Gastroesophageal sphincter (tissue), 4 donors: ENCODE measurements around the gene ERVW-1. TPM values are rescaled to one million over a fixed set of nuclear protein-coding genes. Genes with fewer than 3 reads are reported as not detected.
A peak's percentile ranks its signal among the peaks of the same experiment; 100 is the strongest.

Experiments
- ATAC-seq: fragments of 150-250 bp; one replicate; pipeline ENCODE4 v1.9.1; 2016; ENCODE audit warnings: mild to moderate bottlenecking, moderate library complexity
- H3K27ac ChIP-seq, 4 donors: fragments of 200-600 bp; sonication (generic) in 3 of 4; 1 replicate in 3 of 4; 2 replicates in 1 of 4; pipeline ENCODE4 v1.5.1; 2016 to 2019
- H3K27me3 ChIP-seq: fragments of 200-600 bp; sonication (generic); one replicate; pipeline ENCODE4 v1.5.1; 2019
- H3K36me3 ChIP-seq, 2 donors: fragments of 200-600 bp; sonication (generic); one replicate each; pipeline ENCODE4 v1.5.1; 2019; ENCODE audit warnings: control low read depth in 1 of 2
- H3K4me1 ChIP-seq, 3 donors: fragments of 200-600 bp; sonication (generic); 1 replicate in 2 of 3; 2 replicates in 1 of 3; pipeline ENCODE4 v1.5.1; 2016 to 2019; ENCODE audit warnings: control low read depth in 2 of 3
- H3K4me3 ChIP-seq, 2 donors: fragments of 200-600 bp; sonication (generic); one replicate each; pipeline ENCODE4 v1.5.1; 2019; ENCODE audit warnings: mild to moderate bottlenecking in 1 of 2, moderate library complexity in 1 of 2
- H3K9me3 ChIP-seq, 3 donors: fragments of 200-600 bp; sonication (generic); one replicate each; pipeline ENCODE4 v1.5.1; 2017 to 2019; ENCODE audit warnings: control low read depth in 2 of 3
- EP300 ChIP-seq: sonication (generic); formaldehyde crosslinking; IDR thresholded peaks from one replicate; pipeline ENCODE4 v1.6.1; 2017; ENCODE audit warnings: antibody characterized with exemption, mild to moderate bottlenecking
- POLR2A ChIP-seq, 2 donors: fragments of 450-650 bp; IDR thresholded peaks; one replicate each; pipeline ENCODE4 v1.6.1; 2017; ENCODE audit warnings: antibody characterized with exemption in 2 of 2, mild to moderate bottlenecking in 2 of 2, moderate library complexity in 1 of 2
- POLR2AphosphoS5 ChIP-seq: sonication (generic); formaldehyde crosslinking; IDR thresholded peaks from one replicate; pipeline ENCODE4 v1.6.1; 2017; ENCODE audit warnings: antibody characterized with exemption
- WGBS, 2 donors: methylation state at CpG; one replicate each; pipeline ENCODE4 v1.1.5; 2018; ENCODE audit warnings: low coverage in 1 of 2; 5-methylcytosine and 5-hydroxymethylcytosine counted together
- total RNA-seq, 4 donors: library from RNA; depleted of rRNA; stranded (reverse); fragments of >200 nt; gene quantifications; one replicate each; pipeline ENCODE4 v1.1.0, GENCODE V29; 2016
- TF ChIP-seq, protein P1 (sequence below), 4 experiments: fragments of 200-600 bp in 2 of 4; fragments of 450-650 bp in 2 of 4; sonication (generic) in 1 of 4; IDR thresholded peaks; one replicate each; pipeline ENCODE4 v1.5.1; 2017 to 2019; ENCODE audit warnings: antibody characterized with exemption in 4 of 4, mild to moderate bottlenecking in 2 of 4, moderate library complexity in 2 of 4

Gene ERVW-1
- total RNA-seq, 4 donors from 2014 or later: not detected

DNA sequence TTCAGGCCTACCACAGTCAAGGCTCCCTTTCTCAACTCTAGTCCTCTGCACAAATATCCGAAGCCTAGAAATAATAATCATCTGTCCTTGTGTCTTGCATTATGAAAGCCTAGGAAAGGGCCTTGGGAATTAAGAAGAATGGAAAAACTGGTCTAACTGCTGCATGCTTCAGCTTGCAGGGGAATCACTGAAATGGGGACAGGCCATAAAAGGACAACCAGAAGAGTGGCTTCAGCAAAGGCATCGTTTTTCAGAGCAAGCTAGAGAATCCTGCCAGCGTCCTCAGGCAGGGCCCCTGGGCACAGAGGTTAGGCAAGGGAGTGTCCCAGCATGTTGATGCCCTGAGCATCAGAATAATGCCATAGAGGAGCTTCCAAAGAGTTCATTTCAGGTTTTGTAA is 13.2 kb downstream of the ERVW-1 start:
- Histone ChIP-seq H3K27me3 (no peaks in the 10 kb centered on the region), H3K36me3 (peaks cover 0 to 56% of the 10 kb centered on the region in 2 donors), H3K4me1 (no peaks in the 10 kb centered on the region), H3K4me3 (no peak overlapping the region), H3K9me3 (no peaks in the 10 kb centered on the region), H3K27ac (no peak overlapping the region)
- TF ChIP-seq EP300 (no peak), POLR2A (IDR thresholded peaks at IDR 0.05) (no peak), POLR2AphosphoS5 (no peak)
- TF ChIP-seq, protein P1, sequence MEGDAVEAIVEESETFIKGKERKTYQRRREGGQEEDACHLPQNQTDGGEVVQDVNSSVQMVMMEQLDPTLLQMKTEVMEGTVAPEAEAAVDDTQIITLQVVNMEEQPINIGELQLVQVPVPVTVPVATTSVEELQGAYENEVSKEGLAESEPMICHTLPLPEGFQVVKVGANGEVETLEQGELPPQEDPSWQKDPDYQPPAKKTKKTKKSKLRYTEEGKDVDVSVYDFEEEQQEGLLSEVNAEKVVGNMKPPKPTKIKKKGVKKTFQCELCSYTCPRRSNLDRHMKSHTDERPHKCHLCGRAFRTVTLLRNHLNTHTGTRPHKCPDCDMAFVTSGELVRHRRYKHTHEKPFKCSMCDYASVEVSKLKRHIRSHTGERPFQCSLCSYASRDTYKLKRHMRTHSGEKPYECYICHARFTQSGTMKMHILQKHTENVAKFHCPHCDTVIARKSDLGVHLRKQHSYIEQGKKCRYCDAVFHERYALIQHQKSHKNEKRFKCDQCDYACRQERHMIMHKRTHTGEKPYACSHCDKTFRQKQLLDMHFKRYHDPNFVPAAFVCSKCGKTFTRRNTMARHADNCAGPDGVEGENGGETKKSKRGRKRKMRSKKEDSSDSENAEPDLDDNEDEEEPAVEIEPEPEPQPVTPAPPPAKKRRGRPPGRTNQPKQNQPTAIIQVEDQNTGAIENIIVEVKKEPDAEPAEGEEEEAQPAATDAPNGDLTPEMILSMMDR (IDR thresholded peaks at IDR 0.05): no peak
- WGBS, 2 donors: 47 to 72% methylated on average over 2 of the region's 3 CpGs
- ATAC-seq: no peak

DNA sequence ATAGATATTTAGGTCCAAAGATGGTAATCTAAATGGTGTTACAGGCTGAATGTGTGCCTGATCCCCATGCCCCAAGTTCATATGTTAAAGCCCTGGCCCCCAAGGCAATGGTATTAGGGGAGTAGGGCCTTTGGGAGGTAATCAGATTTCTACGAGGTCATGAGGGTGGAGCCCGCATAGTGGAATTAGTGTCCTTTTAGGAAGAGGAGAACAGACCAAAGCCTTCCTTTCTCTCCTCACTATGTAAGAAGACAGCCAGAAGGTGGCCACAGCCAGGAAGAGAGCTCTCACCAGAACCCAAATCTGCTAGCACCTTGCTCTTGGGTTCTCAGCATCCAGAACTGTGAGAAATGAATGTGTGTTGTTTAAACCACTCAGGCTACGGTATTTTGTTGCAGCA is 15.2 kb downstream of the ERVW-1 start:
- H3K9me3 ChIP-seq: no peaks in the 10 kb centered on the region
- H3K27ac ChIP-seq: no peak overlapping the region
- H3K4me3 ChIP-seq: no peak overlapping the region
- 92 to 96% methylated on average over 3 of the region's 3 CpGs for WGBS, 2 donors
- no peaks in the 10 kb centered on the region for H3K4me1 ChIP-seq
- H3K27me3 ChIP-seq: no peaks in the 10 kb centered on the region
- peaks cover 0 to 64% of the 10 kb centered on the region in 2 donors for H3K36me3 ChIP-seq
- no peak for TF ChIP-seq POLR2A (IDR thresholded peaks at IDR 0.05)
- no peak for ATAC-seq

DNA sequence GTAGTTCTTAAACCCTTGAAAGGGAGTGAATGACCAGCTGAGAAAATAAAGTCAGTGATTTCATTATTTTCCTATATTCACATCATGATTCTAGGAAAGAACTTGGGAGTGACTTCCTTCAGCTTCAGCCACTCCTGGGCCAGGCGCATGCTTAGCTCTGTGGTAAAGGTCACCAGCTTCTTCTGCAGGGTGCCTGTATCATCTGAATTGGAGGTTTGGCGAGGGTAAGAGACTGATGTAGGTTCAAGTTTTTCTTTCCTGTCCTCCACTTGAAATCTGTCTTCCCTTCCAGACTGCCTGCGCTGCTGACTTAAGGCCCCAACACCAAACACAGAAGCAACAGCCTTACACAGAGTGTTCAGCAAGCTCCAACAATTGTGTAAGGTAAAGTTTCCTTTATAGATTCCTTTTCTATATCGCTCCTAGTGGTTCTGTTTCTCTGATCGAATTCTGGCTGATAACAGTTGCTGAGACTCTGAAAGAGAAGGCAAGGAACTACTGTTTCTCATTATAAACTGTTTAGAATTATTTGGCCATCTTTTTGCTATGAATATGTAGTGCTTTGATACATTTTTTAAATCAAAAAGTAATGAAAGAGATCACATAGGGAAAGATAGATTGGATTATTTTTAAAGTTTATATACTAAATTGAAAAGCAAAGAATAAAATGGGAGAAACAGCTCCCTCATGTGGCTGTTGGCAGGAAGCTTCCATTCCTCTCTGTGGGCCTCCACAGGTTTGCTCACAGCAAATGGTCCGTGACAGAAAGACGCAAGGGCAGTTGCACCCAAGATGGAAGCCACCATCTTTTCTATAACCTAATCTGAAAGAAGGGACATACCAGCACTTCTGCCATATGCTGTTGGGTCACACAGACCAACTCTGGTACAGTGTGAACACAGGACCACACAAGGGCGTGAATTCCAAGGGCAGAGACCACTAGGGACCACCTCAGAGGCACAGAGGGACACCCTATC is 16.4 kb downstream of the ERVW-1 start:
- no peaks in the 10 kb centered on the region for H3K4me1 ChIP-seq
- ATAC-seq: no peak
- 68 to 73% methylated on average over 6 to 8 of the region's 8 CpGs for WGBS, 2 donors
- H3K9me3 ChIP-seq: no peaks in the 10 kb centered on the region
- no peak overlapping the region for H3K27ac ChIP-seq
- no peak for TF ChIP-seq POLR2A (IDR thresholded peaks at IDR 0.05)
- TF ChIP-seq, protein P1 (IDR thresholded peaks at IDR 0.05): peak in 2 of 4 experiments; percentile 8 to 46
- H3K36me3 ChIP-seq: peaks cover 2 to 64% of the 10 kb centered on the region in 2 donors
- no peak overlapping the region for H3K4me3 ChIP-seq
- no peaks in the 10 kb centered on the region for H3K27me3 ChIP-seq

DNA sequence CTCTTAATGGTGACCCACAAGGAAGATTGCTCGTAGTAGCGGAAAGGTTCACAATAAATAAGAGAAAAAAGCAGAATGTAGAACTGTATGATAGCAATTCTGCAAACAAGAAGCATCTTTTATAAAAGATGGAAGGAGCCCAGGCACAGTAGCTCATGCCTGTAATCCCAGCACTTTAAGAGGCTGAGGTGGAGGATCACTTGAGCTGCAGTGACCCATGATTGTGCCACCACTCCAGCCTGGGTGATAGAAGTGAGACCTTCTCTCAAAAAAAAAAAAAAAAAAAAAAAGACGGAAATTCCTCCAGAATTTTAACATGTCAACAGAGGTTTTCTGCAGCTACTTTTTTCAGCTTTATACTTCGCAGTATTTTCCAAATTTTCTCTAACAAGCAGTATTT is 17.2 kb downstream of the ERVW-1 start:
- Histone ChIP-seq H3K4me1 (no peaks in the 10 kb centered on the region), H3K27ac (no peak overlapping the region), H3K4me3 (no peak overlapping the region), H3K27me3 (no peaks in the 10 kb centered on the region), H3K36me3 (peaks cover 6 to 64% of the 10 kb centered on the region in 2 donors), H3K9me3 (no peaks in the 10 kb centered on the region)
- ATAC-seq: no peak
- WGBS, 2 donors: 80 to 85% methylated on average over 4 of the region's 4 CpGs
- no peak for TF ChIP-seq POLR2A (IDR thresholded peaks at IDR 0.05)
- TF ChIP-seq POLR2AphosphoS5: no peak
- TF ChIP-seq EP300: no peak
- TF ChIP-seq, protein P1 (IDR thresholded peaks at IDR 0.05): no peak

DNA sequence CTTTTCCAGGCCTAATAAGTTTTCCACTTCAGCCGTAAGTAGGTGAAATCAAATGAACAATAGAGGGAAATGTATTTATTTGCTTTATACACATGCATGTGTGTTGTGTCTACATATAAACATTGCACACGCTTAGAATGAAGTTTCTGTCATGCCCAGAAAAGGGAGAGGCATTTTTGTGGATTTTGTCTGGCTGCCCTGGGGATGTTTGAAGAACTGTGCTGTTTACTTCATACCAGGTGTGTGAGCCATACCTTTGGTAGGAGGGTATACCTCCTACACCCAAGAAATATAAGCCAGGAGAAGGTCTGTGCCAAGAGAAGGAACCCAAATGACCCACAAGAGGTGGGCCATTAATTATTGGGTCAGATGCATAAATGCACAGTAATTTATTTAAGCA is 17.6 kb downstream of the ERVW-1 start:
- Histone ChIP-seq H3K27me3 (no peaks in the 10 kb centered on the region), H3K4me1 (no peaks in the 10 kb centered on the region), H3K4me3 (no peak overlapping the region), H3K9me3 (no peaks in the 10 kb centered on the region), H3K27ac (no peak overlapping the region), H3K36me3 (peaks cover 6 to 64% of the 10 kb centered on the region in 2 donors)
- WGBS, 2 donors: 63 to 75% methylated on average over 2 of the region's 2 CpGs
- TF ChIP-seq EP300: no peak
- TF ChIP-seq POLR2AphosphoS5: no peak
- no peak for TF ChIP-seq POLR2A (IDR thresholded peaks at IDR 0.05)
- TF ChIP-seq, protein P1 (IDR thresholded peaks at IDR 0.05): no peak
- ATAC-seq: no peak
